ENCODE data around the gene TMEM184B. TPM values are rescaled to one million over a fixed set of nuclear protein-coding genes. Genes with fewer than 3 reads are reported as not detected.

The TMEM184B gene
- total RNA-seq, 4 donors from 2014 or later, result 18.7 to 88.4 (median 41.1) TPM

DNA sequence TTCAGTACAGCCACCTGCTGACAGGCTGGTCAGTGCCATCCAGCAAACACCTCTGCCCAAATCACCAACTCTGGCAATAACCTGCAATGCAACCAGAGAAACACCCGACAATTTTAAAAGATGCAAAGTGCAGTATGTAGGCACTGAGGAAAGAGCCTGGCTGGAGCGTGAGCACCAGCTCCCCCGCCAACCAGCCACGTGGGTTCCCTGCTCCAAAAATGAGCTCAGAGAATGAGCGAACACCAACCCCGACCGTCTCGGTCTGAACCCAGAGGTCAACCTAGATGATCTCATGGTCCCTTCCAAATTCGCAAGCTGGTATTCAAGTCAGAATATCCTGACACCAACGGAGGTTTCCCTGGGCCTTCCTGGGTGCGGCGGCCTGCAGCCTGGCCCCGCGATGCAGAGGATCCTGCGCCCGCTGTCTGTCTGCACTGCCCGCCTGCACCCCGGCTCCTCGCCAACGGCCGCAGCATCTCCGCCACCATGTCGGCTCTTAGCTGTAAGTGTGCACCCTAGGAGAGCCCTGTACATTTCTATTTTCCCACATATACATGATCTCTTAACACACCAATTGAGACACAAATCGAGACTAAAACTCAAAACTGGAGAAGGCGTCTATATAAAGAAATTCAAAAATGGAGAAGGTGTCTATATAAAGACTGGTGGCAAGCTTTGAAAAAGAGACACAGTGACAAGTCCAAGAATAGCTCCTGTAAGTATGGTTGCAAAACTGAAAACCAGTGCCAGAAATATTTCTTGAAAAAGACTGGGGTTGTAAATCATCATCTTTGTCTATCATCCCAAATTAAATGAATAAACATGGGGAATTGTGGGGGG is 22.8 kb downstream of the TMEM184B start:
- TF ChIP-seq EP300 (IDR thresholded peaks at IDR 0.05; ENCODE audit: low read depth), result no peak
- in situ Hi-C loops (cut with MboI; ENCODE audit: low pct_ligation_motif_present in 1 of 4, low pct_unique_long_range_greater_than_20kb in 1 of 4, low sequenced_read_pairs in 3 of 4) (loop anchor here in 1 of 4 donors (25.0 kb wide), 1 partner anchor 138 kb away; the partner anchor contains the start of gene BAIAP2L2), intact Hi-C loops (cut with DNase I; ENCODE audit: low total_unique reads) (no loop called here)
- Histone ChIP-seq H3K4me3 (no peak overlapping the region), H3K4me1 (peaks cover 8 to 16% (median 11%) of the 10 kb centered on the region in 4 donors), H3K9me3 (no peaks in the 10 kb centered on the region), H3K27me3 (no peaks in the 10 kb centered on the region), H3K36me3 (peaks cover 0 to 7% (median 0%) of the 10 kb centered on the region in 4 donors), H3K27ac (peak overlapping the region in 2 of 4 donors; percentile 6 to 23)
- DNase-seq, result no peak
- WGBS, 2 donors (ENCODE audit: low coverage in 1 of 2), result 94% methylated on average over 7 to 25 of the region's 25 CpGs

DNA sequence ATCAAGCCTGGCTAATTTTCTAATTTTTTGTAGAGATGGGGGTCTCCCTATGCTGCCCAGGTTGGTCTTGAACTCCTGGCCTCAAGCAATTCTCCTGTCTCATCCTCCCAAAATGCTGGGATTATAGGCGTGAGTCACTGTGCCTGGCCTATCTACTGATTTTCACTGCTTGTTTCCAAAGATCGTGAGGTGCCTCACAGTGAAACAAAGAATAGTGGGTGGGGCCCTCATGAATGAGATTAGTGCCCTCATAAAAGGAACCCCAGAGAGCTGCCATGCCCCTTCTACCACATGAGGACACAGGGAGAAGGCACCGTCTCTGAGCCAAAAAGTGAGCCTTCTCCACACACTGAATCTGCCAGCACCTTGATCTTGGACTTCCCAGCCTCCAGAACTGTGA is 23.5 kb downstream of the TMEM184B start:
- WGBS, 2 donors (ENCODE audit: low coverage in 1 of 2), result 83% methylated on average over 3 of the region's 3 CpGs; no CpG with 5 or more reads in 1 of the 2 donors
- no peak for DNase-seq
- no peak overlapping the region for H3K27ac ChIP-seq
- no peaks in the 10 kb centered on the region for H3K9me3 ChIP-seq
- intact Hi-C loops (cut with DNase I; ENCODE audit: low total_unique reads) (no loop called here), in situ Hi-C loops (cut with MboI; ENCODE audit: low pct_ligation_motif_present in 1 of 4, low pct_unique_long_range_greater_than_20kb in 1 of 4, low sequenced_read_pairs in 3 of 4) (loop anchor here in 1 of 4 donors (25.0 kb wide), 1 partner anchor 137 kb away; the partner anchor contains the start of gene BAIAP2L2)
- H3K27me3 ChIP-seq, result no peaks in the 10 kb centered on the region
- H3K4me3 ChIP-seq, result no peak overlapping the region
- TF ChIP-seq, protein P1, sequence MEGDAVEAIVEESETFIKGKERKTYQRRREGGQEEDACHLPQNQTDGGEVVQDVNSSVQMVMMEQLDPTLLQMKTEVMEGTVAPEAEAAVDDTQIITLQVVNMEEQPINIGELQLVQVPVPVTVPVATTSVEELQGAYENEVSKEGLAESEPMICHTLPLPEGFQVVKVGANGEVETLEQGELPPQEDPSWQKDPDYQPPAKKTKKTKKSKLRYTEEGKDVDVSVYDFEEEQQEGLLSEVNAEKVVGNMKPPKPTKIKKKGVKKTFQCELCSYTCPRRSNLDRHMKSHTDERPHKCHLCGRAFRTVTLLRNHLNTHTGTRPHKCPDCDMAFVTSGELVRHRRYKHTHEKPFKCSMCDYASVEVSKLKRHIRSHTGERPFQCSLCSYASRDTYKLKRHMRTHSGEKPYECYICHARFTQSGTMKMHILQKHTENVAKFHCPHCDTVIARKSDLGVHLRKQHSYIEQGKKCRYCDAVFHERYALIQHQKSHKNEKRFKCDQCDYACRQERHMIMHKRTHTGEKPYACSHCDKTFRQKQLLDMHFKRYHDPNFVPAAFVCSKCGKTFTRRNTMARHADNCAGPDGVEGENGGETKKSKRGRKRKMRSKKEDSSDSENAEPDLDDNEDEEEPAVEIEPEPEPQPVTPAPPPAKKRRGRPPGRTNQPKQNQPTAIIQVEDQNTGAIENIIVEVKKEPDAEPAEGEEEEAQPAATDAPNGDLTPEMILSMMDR (IDR thresholded peaks at IDR 0.05), result no peak
- TF ChIP-seq POLR2A (IDR thresholded peaks at IDR 0.05), result no peak
- TF ChIP-seq EP300 (IDR thresholded peaks at IDR 0.05; ENCODE audit: low read depth), result no peak
- TF ChIP-seq POLR2AphosphoS5 (IDR thresholded peaks at IDR 0.05), result no peak
- peaks cover 8 to 16% (median 11%) of the 10 kb centered on the region in 4 donors for H3K4me1 ChIP-seq
- peaks cover 0 to 11% (median 0%) of the 10 kb centered on the region in 4 donors for H3K36me3 ChIP-seq

DNA sequence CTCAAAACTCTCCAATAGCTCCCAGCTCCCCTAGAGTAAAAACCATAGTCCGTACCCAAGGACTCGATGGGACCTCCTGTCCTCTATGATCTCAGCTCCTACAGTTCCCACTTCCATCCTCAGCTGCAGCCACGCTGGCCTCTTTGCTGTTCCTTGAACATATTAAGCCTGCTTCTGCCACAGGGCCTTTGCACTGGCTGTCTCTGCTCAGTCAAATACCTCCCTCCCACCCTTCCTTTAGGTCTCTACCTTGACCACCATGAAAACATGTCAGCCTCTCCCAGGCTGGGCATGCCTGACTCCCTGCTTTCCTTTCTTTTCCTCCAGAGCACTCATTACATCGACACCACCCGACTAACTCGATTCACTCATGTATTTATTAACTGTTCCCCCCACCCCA is 24.5 kb downstream of the TMEM184B start:
- H3K36me3 ChIP-seq, result peaks cover 0 to 14% (median 0%) of the 10 kb centered on the region in 4 donors
- no peaks in the 10 kb centered on the region for H3K9me3 ChIP-seq
- intact Hi-C loops (cut with DNase I; ENCODE audit: low total_unique reads), result no loop called here
- H3K4me3 ChIP-seq, result no peak overlapping the region
- no peak for TF ChIP-seq POLR2A (IDR thresholded peaks at IDR 0.05)
- no peak for TF ChIP-seq POLR2AphosphoS5 (IDR thresholded peaks at IDR 0.05)
- TF ChIP-seq EP300 (IDR thresholded peaks at IDR 0.05; ENCODE audit: low read depth), result no peak
- TF ChIP-seq, protein P1 (IDR thresholded peaks at IDR 0.05), result no peak
- in situ Hi-C loops (cut with MboI; ENCODE audit: low pct_ligation_motif_present in 1 of 4, low pct_unique_long_range_greater_than_20kb in 1 of 4, low sequenced_read_pairs in 3 of 4), result loop anchor here in 1 of 4 donors (25.0 kb wide), 1 partner anchor 136 kb away; the partner anchor contains the start of gene BAIAP2L2
- DNase-seq, result no peak
- WGBS, 2 donors (ENCODE audit: low coverage in 1 of 2), result 95 to 98% methylated on average over 5 to 6 of the region's 6 CpGs
- H3K27me3 ChIP-seq, result no peaks in the 10 kb centered on the region
- H3K4me1 ChIP-seq, result peaks cover 14 to 22% (median 15%) of the 10 kb centered on the region in 4 donors
- H3K27ac ChIP-seq, result no peak overlapping the region

DNA sequence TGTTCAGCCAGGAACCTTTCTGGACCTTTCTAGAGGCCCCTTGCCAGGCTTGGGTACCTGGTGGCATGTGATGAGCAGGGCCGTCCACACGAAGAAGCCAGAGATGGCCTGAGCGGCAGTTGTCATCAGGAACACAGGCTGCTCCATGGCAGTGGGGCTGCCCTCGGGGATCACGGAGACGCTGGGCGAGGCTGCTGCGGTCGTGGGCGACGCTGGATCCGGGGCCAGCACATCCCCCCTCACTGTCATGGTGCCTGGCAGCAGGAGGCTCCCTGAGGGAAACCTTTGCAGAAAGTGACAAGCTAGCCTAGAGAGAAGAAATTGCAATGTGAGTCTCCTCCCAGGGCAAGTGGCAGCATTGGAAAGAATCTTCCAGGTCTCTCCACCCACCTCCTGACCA is 25.1 kb downstream of the TMEM184B start:
- H3K27me3 ChIP-seq, result no peaks in the 10 kb centered on the region
- in situ Hi-C loops (cut with MboI; ENCODE audit: low pct_ligation_motif_present in 1 of 4, low pct_unique_long_range_greater_than_20kb in 1 of 4, low sequenced_read_pairs in 3 of 4) (loop anchor here in 1 of 4 donors (25.0 kb wide), 1 partner anchor 135 kb away; the partner anchor contains the start of gene BAIAP2L2), intact Hi-C loops (cut with DNase I; ENCODE audit: low total_unique reads) (no loop called here)
- H3K36me3 ChIP-seq, result peaks cover 0 to 14% (median 0%) of the 10 kb centered on the region in 4 donors
- no peak for DNase-seq
- no peak overlapping the region for H3K4me3 ChIP-seq
- H3K4me1 ChIP-seq, result peaks cover 18 to 28% (median 20%) of the 10 kb centered on the region in 4 donors
- WGBS, 2 donors (ENCODE audit: low coverage in 1 of 2), result 95% methylated on average over 12 of the region's 12 CpGs; no CpG with 5 or more reads in 1 of the 2 donors
- H3K9me3 ChIP-seq, result no peaks in the 10 kb centered on the region
- TF ChIP-seq EP300 (IDR thresholded peaks at IDR 0.05; ENCODE audit: low read depth) (no peak), POLR2AphosphoS5 (IDR thresholded peaks at IDR 0.05) (no peak)
- TF ChIP-seq, protein P1 (IDR thresholded peaks at IDR 0.05), result no peak
- peak overlapping the region in 2 of 4 donors; percentile 59 to 60 for H3K27ac ChIP-seq
